ENCODE results near the gene WFDC2.

DNA sequence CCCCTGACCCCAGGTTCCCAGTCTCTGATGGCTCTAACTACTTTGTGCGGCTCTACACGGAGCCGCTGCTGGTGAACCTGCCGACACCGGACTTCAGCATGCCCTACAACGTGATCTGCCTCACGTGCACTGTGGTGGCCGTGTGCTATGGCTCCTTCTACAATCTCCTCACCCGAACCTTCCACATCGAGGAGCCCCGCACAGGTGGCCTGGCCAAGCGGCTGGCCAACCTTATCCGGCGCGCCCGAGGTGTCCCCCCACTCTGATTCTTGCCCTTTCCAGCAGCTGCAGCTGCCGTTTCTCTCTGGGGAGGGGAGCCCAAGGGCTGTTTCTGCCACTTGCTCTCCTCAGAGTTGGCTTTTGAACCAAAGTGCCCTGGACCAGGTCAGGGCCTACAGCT is 44.0 kb upstream of the WFDC2 start:
- no peak for TF ChIP-seq TAF1 (IDR thresholded peaks at IDR 0.05; ENCODE audit: borderline replicate concordance, low read depth, low read length)
- no peak for TF ChIP-seq POLR2A (IDR thresholded peaks at IDR 0.05; ENCODE audit: low read depth, low read length)
- no peak for TF ChIP-seq POLR2AphosphoS5 (IDR thresholded peaks at IDR 0.05; ENCODE audit: low read depth, low read length)

Data from GM12892 (cell line).